ENCODE results near the gene GPR108.

GPR108 gene

DNA sequence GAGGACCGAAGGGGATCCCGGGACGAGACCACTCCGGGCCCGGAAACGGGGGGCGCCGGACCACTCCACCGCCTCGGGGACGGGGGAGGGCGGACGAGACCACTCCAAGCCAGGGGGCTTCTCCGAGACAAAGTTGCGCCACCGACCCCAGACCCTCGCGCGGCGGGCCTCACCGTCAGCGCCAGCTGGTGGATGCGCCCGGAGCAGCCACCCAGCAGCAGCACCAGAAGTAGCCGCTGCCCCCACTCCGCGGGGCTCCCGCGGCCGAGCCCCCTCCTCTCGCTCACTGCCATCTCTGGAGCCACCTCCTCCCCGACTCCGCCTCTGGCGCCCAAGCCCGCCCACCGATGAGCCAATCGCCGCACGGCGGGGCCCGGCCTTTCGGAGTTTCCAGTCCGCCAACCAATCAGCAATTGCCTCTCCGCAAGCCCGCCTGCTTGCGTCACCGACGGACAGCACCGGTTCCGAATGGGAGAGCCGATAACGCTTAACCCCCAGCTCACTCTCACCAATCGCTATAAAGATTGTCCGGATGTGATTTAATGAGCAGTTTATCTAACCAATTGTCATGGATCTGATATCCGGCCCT is at the start of gene GPR108:
TSS of gene GPR108 (minus strand) at position 297 of the 589 bp plus-strand sequence. CDS start at position 293, 4 bp downstream.
- TF ChIP-seq BACH2 (CRISPR knock-in tag; IDR thresholded peaks at IDR 0.05; ENCODE audit: borderline replicate concordance) = no peak
- no peak for TF ChIP-seq CSDC2 (CRISPR knock-in tag; IDR thresholded peaks at IDR 0.05)
- TF ChIP-seq, protein P1, sequence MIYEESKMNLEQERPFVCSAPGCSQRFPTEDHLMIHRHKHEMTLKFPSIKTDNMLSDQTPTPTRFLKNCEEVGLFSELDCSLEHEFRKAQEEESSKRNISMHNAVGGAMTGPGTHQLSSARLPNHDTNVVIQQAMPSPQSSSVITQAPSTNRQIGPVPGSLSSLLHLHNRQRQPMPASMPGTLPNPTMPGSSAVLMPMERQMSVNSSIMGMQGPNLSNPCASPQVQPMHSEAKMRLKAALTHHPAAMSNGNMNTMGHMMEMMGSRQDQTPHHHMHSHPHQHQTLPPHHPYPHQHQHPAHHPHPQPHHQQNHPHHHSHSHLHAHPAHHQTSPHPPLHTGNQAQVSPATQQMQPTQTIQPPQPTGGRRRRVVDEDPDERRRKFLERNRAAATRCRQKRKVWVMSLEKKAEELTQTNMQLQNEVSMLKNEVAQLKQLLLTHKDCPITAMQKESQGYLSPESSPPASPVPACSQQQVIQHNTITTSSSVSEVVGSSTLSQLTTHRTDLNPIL (CRISPR knock-in tag; IDR thresholded peaks at IDR 0.05; ENCODE audit: low read depth) = no peak
- TF ChIP-seq, protein P2, sequence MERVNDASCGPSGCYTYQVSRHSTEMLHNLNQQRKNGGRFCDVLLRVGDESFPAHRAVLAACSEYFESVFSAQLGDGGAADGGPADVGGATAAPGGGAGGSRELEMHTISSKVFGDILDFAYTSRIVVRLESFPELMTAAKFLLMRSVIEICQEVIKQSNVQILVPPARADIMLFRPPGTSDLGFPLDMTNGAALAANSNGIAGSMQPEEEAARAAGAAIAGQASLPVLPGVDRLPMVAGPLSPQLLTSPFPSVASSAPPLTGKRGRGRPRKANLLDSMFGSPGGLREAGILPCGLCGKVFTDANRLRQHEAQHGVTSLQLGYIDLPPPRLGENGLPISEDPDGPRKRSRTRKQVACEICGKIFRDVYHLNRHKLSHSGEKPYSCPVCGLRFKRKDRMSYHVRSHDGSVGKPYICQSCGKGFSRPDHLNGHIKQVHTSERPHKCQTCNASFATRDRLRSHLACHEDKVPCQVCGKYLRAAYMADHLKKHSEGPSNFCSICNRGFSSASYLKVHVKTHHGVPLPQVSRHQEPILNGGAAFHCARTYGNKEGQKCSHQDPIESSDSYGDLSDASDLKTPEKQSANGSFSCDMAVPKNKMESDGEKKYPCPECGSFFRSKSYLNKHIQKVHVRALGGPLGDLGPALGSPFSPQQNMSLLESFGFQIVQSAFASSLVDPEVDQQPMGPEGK (CRISPR knock-in tag; IDR thresholded peaks at IDR 0.05; ENCODE audit: borderline replicate concordance) = no peak
- no peak for TF ChIP-seq SNAI2 (CRISPR knock-in tag; IDR thresholded peaks at IDR 0.05)
- no peak for TF ChIP-seq ZNF8 (CRISPR knock-in tag; IDR thresholded peaks at IDR 0.05)
- no peak for TF ChIP-seq ZFP30 (CRISPR knock-in tag; IDR thresholded peaks at IDR 0.05)
- TF ChIP-seq, protein P3, sequence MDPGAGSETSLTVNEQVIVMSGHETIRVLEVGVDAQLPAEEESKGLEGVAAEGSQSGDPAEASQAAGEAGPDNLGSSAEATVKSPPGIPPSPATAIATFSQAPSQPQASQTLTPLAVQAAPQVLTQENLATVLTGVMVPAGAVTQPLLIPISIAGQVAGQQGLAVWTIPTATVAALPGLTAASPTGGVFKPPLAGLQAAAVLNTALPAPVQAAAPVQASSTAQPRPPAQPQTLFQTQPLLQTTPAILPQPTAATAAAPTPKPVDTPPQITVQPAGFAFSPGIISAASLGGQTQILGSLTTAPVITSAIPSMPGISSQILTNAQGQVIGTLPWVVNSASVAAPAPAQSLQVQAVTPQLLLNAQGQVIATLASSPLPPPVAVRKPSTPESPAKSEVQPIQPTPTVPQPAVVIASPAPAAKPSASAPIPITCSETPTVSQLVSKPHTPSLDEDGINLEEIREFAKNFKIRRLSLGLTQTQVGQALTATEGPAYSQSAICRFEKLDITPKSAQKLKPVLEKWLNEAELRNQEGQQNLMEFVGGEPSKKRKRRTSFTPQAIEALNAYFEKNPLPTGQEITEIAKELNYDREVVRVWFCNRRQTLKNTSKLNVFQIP (CRISPR knock-in tag; IDR thresholded peaks at IDR 0.05; ENCODE audit: borderline replicate concordance, low read depth) = no peak
- ATAC-seq = peak; percentile 83

DNA sequence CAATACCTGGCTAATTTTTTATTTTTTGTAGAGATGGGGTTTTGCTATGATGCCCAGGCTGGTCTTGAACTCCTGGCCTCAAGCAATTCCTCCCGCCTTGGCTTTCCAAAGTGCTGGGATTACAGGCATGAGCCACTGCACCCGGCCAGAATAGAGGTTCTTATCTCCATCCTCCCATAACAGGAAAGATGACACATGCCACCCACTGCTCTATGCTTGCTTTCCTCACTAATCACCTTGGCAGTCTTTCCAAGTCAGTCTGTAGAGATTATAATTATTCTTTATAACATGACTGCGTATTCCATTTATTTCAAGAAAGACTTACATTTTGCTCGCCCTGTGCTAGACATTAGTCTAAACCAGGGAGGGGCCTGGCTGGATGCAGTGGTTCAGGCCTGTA is 41.8 kb upstream of the GPR108 start:
- TF ChIP-seq SNAI2 (CRISPR knock-in tag; IDR thresholded peaks at IDR 0.05) (no peak), ISL1 (CRISPR knock-in tag; IDR thresholded peaks at IDR 0.05) (no peak)

DNA sequence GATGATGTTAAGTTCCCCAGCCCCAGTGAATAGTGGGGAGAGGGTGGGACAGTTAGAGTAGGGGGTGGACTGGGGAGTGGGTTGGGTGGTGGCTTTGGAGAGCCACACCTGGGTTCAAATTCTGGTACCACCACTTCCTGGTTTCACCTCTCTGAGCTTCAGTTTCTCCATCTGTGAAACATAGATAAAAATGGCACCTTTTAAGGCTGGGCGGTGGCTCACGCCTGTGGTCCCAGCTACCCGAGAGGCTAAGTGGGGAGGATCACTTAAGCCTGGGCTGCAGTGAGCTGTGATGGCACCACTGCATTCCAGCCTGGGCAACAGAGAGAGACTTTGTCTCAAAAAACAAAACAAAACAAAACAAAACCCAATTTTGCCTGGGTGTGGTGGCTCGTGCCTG is 41.0 kb upstream of the GPR108 start:
- TF ChIP-seq ZFP3 (CRISPR knock-in tag; IDR thresholded peaks at IDR 0.05) (no peak), ZNF8 (CRISPR knock-in tag; IDR thresholded peaks at IDR 0.05) (no peak), TCF4 (CRISPR knock-in tag; IDR thresholded peaks at IDR 0.05; ENCODE audit: borderline replicate concordance) (no peak), OSR1 (CRISPR knock-in tag; IDR thresholded peaks at IDR 0.05) (no peak), ZFP30 (CRISPR knock-in tag; IDR thresholded peaks at IDR 0.05) (no peak), ZNF70 (CRISPR knock-in tag; IDR thresholded peaks at IDR 0.05) (no peak), ISL1 (CRISPR knock-in tag; IDR thresholded peaks at IDR 0.05) (no peak), CSDC2 (CRISPR knock-in tag; IDR thresholded peaks at IDR 0.05) (no peak), BACH2 (CRISPR knock-in tag; IDR thresholded peaks at IDR 0.05; ENCODE audit: borderline replicate concordance) (no peak), ZNF565 (CRISPR knock-in tag; conservative IDR thresholded peaks at IDR 0.05; ENCODE audit: low read depth) (no peak), RARB (CRISPR knock-in tag; IDR thresholded peaks at IDR 0.05) (no peak), ESRRG (CRISPR knock-in tag; IDR thresholded peaks at IDR 0.05) (no peak)
- TF ChIP-seq, protein P4, sequence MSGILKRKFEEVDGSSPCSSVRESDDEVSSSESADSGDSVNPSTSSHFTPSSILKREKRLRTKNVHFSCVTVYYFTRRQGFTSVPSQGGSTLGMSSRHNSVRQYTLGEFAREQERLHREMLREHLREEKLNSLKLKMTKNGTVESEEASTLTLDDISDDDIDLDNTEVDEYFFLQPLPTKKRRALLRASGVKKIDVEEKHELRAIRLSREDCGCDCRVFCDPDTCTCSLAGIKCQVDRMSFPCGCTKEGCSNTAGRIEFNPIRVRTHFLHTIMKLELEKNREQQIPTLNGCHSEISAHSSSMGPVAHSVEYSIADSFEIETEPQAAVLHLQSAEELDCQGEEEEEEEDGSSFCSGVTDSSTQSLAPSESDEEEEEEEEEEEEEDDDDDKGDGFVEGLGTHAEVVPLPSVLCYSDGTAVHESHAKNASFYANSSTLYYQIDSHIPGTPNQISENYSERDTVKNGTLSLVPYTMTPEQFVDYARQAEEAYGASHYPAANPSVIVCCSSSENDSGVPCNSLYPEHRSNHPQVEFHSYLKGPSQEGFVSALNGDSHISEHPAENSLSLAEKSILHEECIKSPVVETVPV (CRISPR knock-in tag; IDR thresholded peaks at IDR 0.05) = no peak
- TF ChIP-seq, protein P5, sequence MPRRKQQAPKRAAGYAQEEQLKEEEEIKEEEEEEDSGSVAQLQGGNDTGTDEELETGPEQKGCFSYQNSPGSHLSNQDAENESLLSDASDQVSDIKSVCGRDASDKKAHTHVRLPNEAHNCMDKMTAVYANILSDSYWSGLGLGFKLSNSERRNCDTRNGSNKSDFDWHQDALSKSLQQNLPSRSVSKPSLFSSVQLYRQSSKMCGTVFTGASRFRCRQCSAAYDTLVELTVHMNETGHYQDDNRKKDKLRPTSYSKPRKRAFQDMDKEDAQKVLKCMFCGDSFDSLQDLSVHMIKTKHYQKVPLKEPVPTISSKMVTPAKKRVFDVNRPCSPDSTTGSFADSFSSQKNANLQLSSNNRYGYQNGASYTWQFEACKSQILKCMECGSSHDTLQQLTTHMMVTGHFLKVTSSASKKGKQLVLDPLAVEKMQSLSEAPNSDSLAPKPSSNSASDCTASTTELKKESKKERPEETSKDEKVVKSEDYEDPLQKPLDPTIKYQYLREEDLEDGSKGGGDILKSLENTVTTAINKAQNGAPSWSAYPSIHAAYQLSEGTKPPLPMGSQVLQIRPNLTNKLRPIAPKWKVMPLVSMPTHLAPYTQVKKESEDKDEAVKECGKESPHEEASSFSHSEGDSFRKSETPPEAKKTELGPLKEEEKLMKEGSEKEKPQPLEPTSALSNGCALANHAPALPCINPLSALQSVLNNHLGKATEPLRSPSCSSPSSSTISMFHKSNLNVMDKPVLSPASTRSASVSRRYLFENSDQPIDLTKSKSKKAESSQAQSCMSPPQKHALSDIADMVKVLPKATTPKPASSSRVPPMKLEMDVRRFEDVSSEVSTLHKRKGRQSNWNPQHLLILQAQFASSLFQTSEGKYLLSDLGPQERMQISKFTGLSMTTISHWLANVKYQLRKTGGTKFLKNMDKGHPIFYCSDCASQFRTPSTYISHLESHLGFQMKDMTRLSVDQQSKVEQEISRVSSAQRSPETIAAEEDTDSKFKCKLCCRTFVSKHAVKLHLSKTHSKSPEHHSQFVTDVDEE (CRISPR knock-in tag; IDR thresholded peaks at IDR 0.05) = no peak
- TF ChIP-seq, protein P3 (CRISPR knock-in tag; IDR thresholded peaks at IDR 0.05; ENCODE audit: borderline replicate concordance, low read depth) = no peak
- no peak for ATAC-seq

More for the DNA sequence above, 41.8 kb upstream of the GPR108 start:
- no peak for ATAC-seq

Measured in SK-N-SH treated with all-trans-retinoic acid at 6 μM for 48 hours (cell line).